ENCODE data around the gene TFIP11. TPM values are rescaled to one million over a fixed set of nuclear protein-coding genes. Genes with fewer than 3 reads are reported as not detected.

TFIP11 gene
- total and polyA plus RNA-seq, 2 of the 8 experiments (the other 6 are each of a cell fraction or from before 2014, with no cell fraction given) = 18.1 to 28.3 TPM

GRCh38 chr22:26556904-26557303 lies 44.6 kb upstream of the TFIP11 start:
- no peak overlapping the region for H2AFZ ChIP-seq (ENCODE audit: low read length)
- H3K79me1 ChIP-seq (ENCODE audit: low read depth, low read length) = peaks cover 19% of the 10 kb centered on the region
- H3K23ac ChIP-seq (ENCODE audit: insufficient read length) = no peak overlapping the region
- H4K8ac ChIP-seq (ENCODE audit: extremely low read depth, insufficient read depth, low read length) = no peak overlapping the region
- no peak for DNase-seq (ENCODE audit: low read depth in 1 of 2, low spot score in 2 of 2)
- H4K5ac ChIP-seq (ENCODE audit: insufficient read length, low read depth, low read length) = no peak overlapping the region
- H2BK15ac ChIP-seq (ENCODE audit: low read length) = 0 out of 2 replicates have a peak overlapping the region, but pooled peaks have one; percentile 74
- peaks cover 12 to 75% of the 10 kb centered on the region in 2 experiments for H3K79me2 ChIP-seq (ENCODE audit: control insufficient read depth in 1 of 2, insufficient read depth in 2 of 2, low read length in 2 of 2)
- H3K56ac ChIP-seq (replicated peaks; ENCODE audit: insufficient read length, low read depth, low read length) = no peak overlapping the region
- no peaks in the 10 kb centered on the region for H3K27me3 ChIP-seq (replicated peaks in 1 of 4; ENCODE audit: control insufficient read depth in 3 of 4, extremely low read depth in 1 of 4, insufficient read depth in 3 of 4, low read length in 3 of 4)
- H3K18ac ChIP-seq (ENCODE audit: extremely low read depth, low read length) = peak overlapping the region; percentile 49; the same call in 1 of the 2 replicates
- H2BK12ac ChIP-seq (ENCODE audit: low read depth, low read length) = peak overlapping the region; percentile 62; the same call in 1 of the 2 replicates
- no peak overlapping the region for H2BK20ac ChIP-seq (ENCODE audit: low read length)
- H3K9me3 ChIP-seq (ENCODE audit: insufficient read depth in 2 of 2, low read depth in 1 of 2, low read length in 1 of 2) = no peaks in the 10 kb centered on the region
- H3K4me1 ChIP-seq (replicated peaks in 1 of 4; ENCODE audit: control insufficient read depth in 3 of 4, insufficient read depth in 4 of 4, low read length in 3 of 4) = peaks cover 22 to 39% (median 27%) of the 10 kb centered on the region in 4 experiments
- no peaks in the 10 kb centered on the region for H3K36me3 ChIP-seq (ENCODE audit: control insufficient read depth in 2 of 4, insufficient read depth in 4 of 4, low read length in 3 of 4)
- H4K20me1 ChIP-seq (replicated peaks in 1 of 2; ENCODE audit: control insufficient read depth in 1 of 2, insufficient read depth in 2 of 2, low read length in 2 of 2) = peaks cover 5 to 9% of the 10 kb centered on the region in 2 experiments
- H3K23me2 ChIP-seq (ENCODE audit: low read depth, low read length) = no peaks in the 10 kb centered on the region
- no peak overlapping the region for H3K27ac ChIP-seq (ENCODE audit: low read depth, low read length)
- no peak overlapping the region for H3K14ac ChIP-seq (ENCODE audit: insufficient read length)
- H2BK120ac ChIP-seq (replicated peaks; ENCODE audit: low read depth, low read length) = no peak overlapping the region
- no peak overlapping the region for H3K4me2 ChIP-seq (ENCODE audit: insufficient read depth in 1 of 2, low read depth in 2 of 2, low read length in 2 of 2)
- no peak overlapping the region for H3K9ac ChIP-seq (replicated peaks in 1 of 4; ENCODE audit: extremely low read depth in 1 of 4, low read depth in 3 of 4, low read length in 3 of 4)
- POLR2A ChIA-PET (ENCODE audit: partially characterized antibody) = interaction anchor here (0.7 to 2.0 kb wide), 4 partner anchors 12 to 73 kb away, joined by 3 to 4 read pairs (median 4); partner anchors contain the start of genes HPS4, SRRD and TPST2
- no peak overlapping the region for H2AK5ac ChIP-seq (ENCODE audit: low read depth, low read length)
- no peak overlapping the region for H4K91ac ChIP-seq (replicated peaks; ENCODE audit: insufficient read length, low read length)
- CTCF ChIA-PET (ENCODE audit: partially characterized antibody) = no interaction called here
- H3K4me3 ChIP-seq (ENCODE audit: extremely low read depth in 1 of 4, insufficient read depth in 2 of 4, low read depth in 3 of 4, low read length in 4 of 4) = no peak overlapping the region
- H3K4ac ChIP-seq (replicated peaks; ENCODE audit: insufficient read length, low read depth, low read length) = no peak overlapping the region
- 0 out of 2 replicates have a peak overlapping the region, but pooled peaks have one; percentile 3 for H2BK5ac ChIP-seq (ENCODE audit: low read depth, low read length)
- WGBS, 2 experiments (ENCODE audit: extremely low coverage in 1 of 2, insufficient coverage in 1 of 2, insufficient read length in 1 of 2, insufficient replicate concordance in 2 of 2, low coverage in 1 of 2, low lambda C conversion rate in 2 of 2, missing lambda C conversion rate in 1 of 2) = 89% methylated on average over 5 of the region's 5 CpGs; no CpG with 5 or more reads in 1 of the 2 experiments
- FAIRE-seq = no peak
- no peak for TF ChIP-seq YY1 (IDR thresholded peaks at IDR 0.05; ENCODE audit: low read depth, low read length)
- no peak for TF ChIP-seq EZH2 (IDR thresholded peaks at IDR 0.05; ENCODE audit: low read depth, low read length, severe bottlenecking)
- no peak for TF ChIP-seq EP300 (IDR thresholded peaks at IDR 0.05; ENCODE audit: borderline replicate concordance in 1 of 2, low read depth in 2 of 2, low read length in 2 of 2)
- TF ChIP-seq KDM5A (IDR thresholded peaks at IDR 0.05; ENCODE audit: low read length) = no peak
- TF ChIP-seq PHF8 (conservative IDR thresholded peaks at IDR 0.05; ENCODE audit: low read depth, low read length) = no peak
- TF ChIP-seq TCF12 (IDR thresholded peaks at IDR 0.05; ENCODE audit: low read depth, low read length) = no peak
- TF ChIP-seq MAFK (IDR thresholded peaks at IDR 0.05; ENCODE audit: low read depth, low read length) = no peak
- no peak for TF ChIP-seq CHD2 (IDR thresholded peaks at IDR 0.05; ENCODE audit: low read length)
- no peak for TF ChIP-seq EGR1 (IDR thresholded peaks at IDR 0.05; ENCODE audit: borderline replicate concordance, low read depth, low read length)
- no peak for TF ChIP-seq TEAD4 (IDR thresholded peaks at IDR 0.05; ENCODE audit: low read depth, low read length)
- no peak for TF ChIP-seq CHD1 (IDR thresholded peaks at IDR 0.05; ENCODE audit: low read depth, low read length)
- no peak for TF ChIP-seq SRF (IDR thresholded peaks at IDR 0.05; ENCODE audit: low read depth, low read length)
- no peak for TF ChIP-seq POU5F1 (IDR thresholded peaks at IDR 0.05; ENCODE audit: low read depth, low read length)
- no peak for TF ChIP-seq FOSL1 (IDR thresholded peaks at IDR 0.05; ENCODE audit: insufficient read depth, low read depth, low read length)
- TF ChIP-seq SIX5 (IDR thresholded peaks at IDR 0.05; ENCODE audit: low read depth, low read length) = no peak
